A673 (cell line): ENCODE measurements around the gene ATP6V1C2.

Experiments
- CTCF ChIP-seq: fragments of 300-800, 200-600 bp; sonication (generic); conservative IDR thresholded peaks from 2 replicates; pipeline ENCODE4 v1.5.1; 2017; ENCODE audit warnings: low read depth, mild to moderate bottlenecking, antibody characterized with exemption, low read length, moderate library complexity, mixed read lengths
- EZH2 ChIP-seq: fragments of 200-600 bp; sonication (generic); IDR thresholded peaks from 2 replicates; pipeline ENCODE4 v1.6.1; 2017; ENCODE audit warnings: borderline replicate concordance, low read depth, mild to moderate bottlenecking, mixed read lengths, antibody characterized with exemption, low read length; ENCODE audit not compliant: poor library complexity, severe bottlenecking

- TF ChIP-seq CTCF: no peak
- no peak for TF ChIP-seq EZH2
Measured at GRCh38 chr2:10740226-10740625, 18.8 kb downstream of the ATP6V1C2 start.
